ENCODE data around the gene UCMA. TPM values are rescaled to one million over a fixed set of nuclear protein-coding genes. Genes with fewer than 3 reads are reported as not detected.

UCMA gene
- total and polyA plus RNA-seq, 10 donors = not detected

DNA sequence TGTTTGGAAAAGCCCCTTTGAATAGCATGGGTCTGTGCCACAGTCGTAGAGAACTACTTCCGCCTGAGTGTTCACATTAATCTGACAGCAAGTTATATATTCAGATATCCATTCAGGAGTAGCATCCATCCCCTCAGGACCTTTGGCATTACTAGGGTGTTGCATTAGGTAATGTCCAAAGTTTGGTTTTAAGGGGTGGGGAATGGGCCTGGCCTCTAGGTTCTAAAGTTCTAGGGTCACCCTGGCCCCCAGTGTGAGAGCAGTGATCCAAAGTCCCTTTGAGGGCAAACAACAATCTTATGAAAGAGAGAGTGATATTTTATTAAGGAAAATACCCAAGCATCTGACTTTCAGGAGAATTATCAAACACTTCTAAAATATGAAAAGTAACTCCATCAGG is 60.6 kb downstream of the UCMA start:
- no peak for DNase-seq
- Histone ChIP-seq H3K27ac (no peak overlapping the region), H3K27me3 (replicated peaks in 1 of 7) (no peaks in the 10 kb centered on the region), H3K4me3 (no peak overlapping the region), H3K4me1 (no peaks in the 10 kb centered on the region), H3K36me3 (peaks cover 0 to 18% (median 0%) of the 10 kb centered on the region in 6 donors), H3K9me3 (no peaks in the 10 kb centered on the region)
- intact Hi-C loops (cut with DNase I; ENCODE audit: low total_unique reads) = no loop called here
- no peak for TF ChIP-seq POLR2A (IDR thresholded peaks at IDR 0.05)
- TF ChIP-seq POLR2AphosphoS5 (IDR thresholded peaks at IDR 0.05) = no peak
- TF ChIP-seq, protein P1, sequence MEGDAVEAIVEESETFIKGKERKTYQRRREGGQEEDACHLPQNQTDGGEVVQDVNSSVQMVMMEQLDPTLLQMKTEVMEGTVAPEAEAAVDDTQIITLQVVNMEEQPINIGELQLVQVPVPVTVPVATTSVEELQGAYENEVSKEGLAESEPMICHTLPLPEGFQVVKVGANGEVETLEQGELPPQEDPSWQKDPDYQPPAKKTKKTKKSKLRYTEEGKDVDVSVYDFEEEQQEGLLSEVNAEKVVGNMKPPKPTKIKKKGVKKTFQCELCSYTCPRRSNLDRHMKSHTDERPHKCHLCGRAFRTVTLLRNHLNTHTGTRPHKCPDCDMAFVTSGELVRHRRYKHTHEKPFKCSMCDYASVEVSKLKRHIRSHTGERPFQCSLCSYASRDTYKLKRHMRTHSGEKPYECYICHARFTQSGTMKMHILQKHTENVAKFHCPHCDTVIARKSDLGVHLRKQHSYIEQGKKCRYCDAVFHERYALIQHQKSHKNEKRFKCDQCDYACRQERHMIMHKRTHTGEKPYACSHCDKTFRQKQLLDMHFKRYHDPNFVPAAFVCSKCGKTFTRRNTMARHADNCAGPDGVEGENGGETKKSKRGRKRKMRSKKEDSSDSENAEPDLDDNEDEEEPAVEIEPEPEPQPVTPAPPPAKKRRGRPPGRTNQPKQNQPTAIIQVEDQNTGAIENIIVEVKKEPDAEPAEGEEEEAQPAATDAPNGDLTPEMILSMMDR (IDR thresholded peaks at IDR 0.05 in 8 of 11, conservative IDR thresholded peaks at IDR 0.05 in 3 of 11) = no peak
- WGBS, 5 donors = 93 to 100% (median 97%) methylated on average over 2 of the region's 2 CpGs

Small RNAs within 50 kb of the gene (small RNA-seq; reads per million reads assigned to genes)
- gene RNU6-6P = 0 reads per million in 4 donors

Other genes starting within 250 kb of the UCMA start
- gene CCDC3, start 232.7 kb downstream of the UCMA start, total RNA-seq = 10 to 100 TPM; 11.0 to 36.9 (median 29.4) TPM
- gene CCDC3, start 232.7 kb downstream of the UCMA start, polyA plus RNA-seq = 1 to 10 TPM; 4.7 to 7.9 (median 5.3) TPM
- 10 to 100 TPM; 43.5 to 73.7 (median 61.0) TPM for gene OPTN, start 134.2 kb downstream of the UCMA start, total RNA-seq
- gene OPTN, start 134.2 kb downstream of the UCMA start, polyA plus RNA-seq = 10 to 100 TPM; 17.2 to 51.3 (median 25.1) TPM
- 1 to 10 TPM in 6 of 7 donors, under 1 TPM in 1; 0.98 to 5.3 (median 2.8) TPM for gene MCM10, start 72.8 kb downstream of the UCMA start, total RNA-seq
- under 1 TPM; 0.24 to 0.99 (median 0.80) TPM for gene MCM10, start 72.8 kb downstream of the UCMA start, polyA plus RNA-seq
- gene PHYH, start 65.7 kb upstream of the UCMA start, total RNA-seq = 10 to 100 TPM in 6 of 7 donors, 1 to 10 TPM in 1; 9.8 to 30.5 (median 14.7) TPM
- 10 to 100 TPM; 10.6 to 22.4 (median 12.5) TPM for gene PHYH, start 65.7 kb upstream of the UCMA start, polyA plus RNA-seq
- gene SEPHS1, start 113.9 kb upstream of the UCMA start, total RNA-seq = 10 to 100 TPM; 25.2 to 44.0 (median 31.4) TPM
- gene SEPHS1, start 113.9 kb upstream of the UCMA start, polyA plus RNA-seq = 10 to 100 TPM; 15.4 to 23.5 (median 19.0) TPM

Measured in spleen (tissue), 11 donors.